ENCODE data around the gene CLTCL1.

DNA sequence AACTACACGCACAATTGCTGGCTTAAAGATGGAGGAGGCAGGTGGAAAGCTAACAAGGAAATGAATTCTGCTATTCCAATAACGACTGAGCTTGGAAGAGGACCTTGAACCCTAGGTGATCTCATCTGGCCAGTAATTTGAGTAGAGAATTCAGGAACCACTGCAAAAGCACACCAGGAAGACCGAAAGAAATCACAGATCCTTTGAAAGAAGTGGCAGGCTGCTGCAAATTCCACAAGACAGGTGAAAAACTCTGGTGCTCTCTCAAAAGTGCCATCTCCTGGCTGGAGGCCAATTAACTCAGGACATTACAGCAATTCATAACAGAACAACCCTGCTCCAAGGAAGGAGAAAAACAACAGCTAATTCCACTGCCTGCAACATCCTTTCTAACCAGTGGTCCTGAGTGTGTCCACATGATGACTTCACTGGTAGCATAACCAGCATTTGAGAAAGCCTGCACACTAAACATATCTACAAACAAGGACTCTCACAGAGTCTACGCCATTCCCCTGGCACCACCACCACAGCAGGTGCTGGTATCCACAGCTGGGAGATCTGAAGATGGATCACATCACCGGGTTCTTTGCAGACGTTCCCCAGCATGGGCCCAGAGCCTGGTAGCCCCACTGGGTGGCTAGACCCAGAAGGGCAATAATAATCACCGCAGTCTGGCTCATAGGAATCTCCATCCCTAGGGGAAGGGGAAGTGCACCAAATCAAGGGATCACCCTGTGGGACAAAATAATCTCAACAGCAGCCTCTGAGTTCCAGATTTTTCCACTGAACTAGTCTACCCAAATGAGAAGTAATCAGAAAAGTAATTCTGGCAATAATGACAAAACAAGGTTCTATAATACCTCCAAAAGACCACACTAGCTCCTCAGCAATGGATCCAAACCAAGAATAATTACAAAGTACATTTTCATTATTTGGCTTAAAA lies 44.9 kb upstream of the CLTCL1 start:
- TF ChIP-seq ELF4 (IDR thresholded peaks at IDR 0.05) (no peak), SP1 (IDR thresholded peaks at IDR 0.05) (no peak), SUZ12 (IDR thresholded peaks at IDR 0.05) (no peak), HDGF (IDR thresholded peaks at IDR 0.05; ENCODE audit: borderline replicate concordance) (no peak), LEF1 (IDR thresholded peaks at IDR 0.05; ENCODE audit: borderline replicate concordance) (no peak), FOXM1 (IDR thresholded peaks at IDR 0.05; ENCODE audit: borderline replicate concordance) (no peak), TARDBP (IDR thresholded peaks at IDR 0.05) (no peak), CTBP1 (IDR thresholded peaks at IDR 0.05; ENCODE audit: borderline replicate concordance) (no peak), FOXA1 (IDR thresholded peaks at IDR 0.05) (no peak)

Measured in HEK293T (cell line).